Activated naive CD4-positive, alpha-beta T cell treated with anti-CD3 and anti-CD28 coated beads, Interleukin-2, amount 10 ng/mL, durations not matched to agents 7 days and 5 days (primary cell): ENCODE data around the gene NQO1.

Experiments
- CTCF ChIA-PET: fragments of 350-600 bp; sonication (Branson Sonifier 250); formaldehyde crosslinking; loops from one replicate; lab custom pipeline; 2021; ENCODE audit warnings: antibody characterized with exemption; lab: Charles Lee
- DNase-seq: peaks from one replicate; pipeline ENCODE4 v3.0.0-alpha.2; 2020
- H3K27ac Mint-ChIP-seq: one replicate; pipeline ENCODE4 v1.8.0; 2021; ENCODE audit warnings: mild to moderate bottlenecking, moderate library complexity, mixed read lengths
- H3K27me3 Mint-ChIP-seq: one replicate; pipeline ENCODE4 v1.8.0; 2021; ENCODE audit warnings: mild to moderate bottlenecking, mixed read lengths
- H3K36me3 Mint-ChIP-seq: one replicate; pipeline ENCODE4 v1.8.0; 2021; ENCODE audit warnings: mixed read lengths
- H3K4me1 Mint-ChIP-seq: one replicate; pipeline ENCODE4 v1.8.0; 2021; ENCODE audit warnings: mixed read lengths
- H3K4me3 Mint-ChIP-seq: one replicate; pipeline ENCODE4 v1.8.0; 2021; ENCODE audit warnings: mild to moderate bottlenecking, moderate library complexity, mixed read lengths
- H3K9me3 Mint-ChIP-seq: one replicate; pipeline ENCODE4 v1.8.0; 2021; ENCODE audit warnings: mixed read lengths

The NQO1 gene

GRCh38 chr16:69669577-69669976 is 56.8 kb downstream of the NQO1 start:
- no peak for DNase-seq
- CTCF ChIA-PET, result interaction anchor here (1.3 kb wide), 1 partner anchor 273 kb away, joined by 4 read pairs; no protein-coding TSS in a partner anchor
- H3K36me3 Mint-ChIP-seq, result peaks cover 20% of the 10 kb centered on the region
- H3K4me3 Mint-ChIP-seq, result no peak overlapping the region
- H3K27ac Mint-ChIP-seq, result no peak overlapping the region
- H3K4me1 Mint-ChIP-seq, result no peaks in the 10 kb centered on the region
- no peaks in the 10 kb centered on the region for H3K27me3 Mint-ChIP-seq
- H3K9me3 Mint-ChIP-seq, result no peaks in the 10 kb centered on the region

DNA sequence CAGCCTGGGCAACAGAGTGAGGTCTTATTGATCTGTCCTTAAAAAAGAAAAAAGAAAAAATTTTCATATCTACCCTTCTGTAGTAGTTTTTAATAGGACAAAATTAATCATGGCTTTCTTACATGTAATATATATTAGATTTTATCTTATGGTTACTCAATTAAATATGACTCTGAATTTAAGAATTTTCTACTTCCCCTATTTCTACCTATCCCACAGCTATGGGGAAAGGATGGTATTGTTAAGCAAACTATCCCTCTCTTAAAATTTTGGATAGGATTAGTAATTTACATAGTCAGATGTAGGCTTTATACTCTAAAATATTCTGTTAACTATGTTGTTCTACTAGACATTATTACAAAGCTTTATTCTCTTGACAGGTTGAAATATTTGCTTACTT is 62.5 kb downstream of the NQO1 start:
- CTCF ChIA-PET, result no interaction called here
- DNase-seq, result no peak
- Mint-ChIP-seq H3K36me3 (peaks cover 20% of the 10 kb centered on the region), H3K4me1 (no peaks in the 10 kb centered on the region), H3K9me3 (no peaks in the 10 kb centered on the region), H3K27ac (no peak overlapping the region), H3K4me3 (no peak overlapping the region), H3K27me3 (no peaks in the 10 kb centered on the region)

GRCh38 chr16:69662901-69663300 is 63.5 kb downstream of the NQO1 start:
- H3K27ac Mint-ChIP-seq, result no peak overlapping the region
- H3K4me1 Mint-ChIP-seq, result no peaks in the 10 kb centered on the region
- no peak overlapping the region for H3K4me3 Mint-ChIP-seq
- H3K9me3 Mint-ChIP-seq, result no peaks in the 10 kb centered on the region
- H3K27me3 Mint-ChIP-seq, result no peaks in the 10 kb centered on the region
- CTCF ChIA-PET, result no interaction called here
- no peak for DNase-seq
- H3K36me3 Mint-ChIP-seq, result peaks cover 14% of the 10 kb centered on the region

GRCh38 chr16:69660166-69660565 is 66.2 kb downstream of the NQO1 start:
- no peaks in the 10 kb centered on the region for H3K4me1 Mint-ChIP-seq
- no peak for DNase-seq
- CTCF ChIA-PET, result no interaction called here

More at GRCh38 chr16:69660166-69660565, 66.2 kb downstream of the NQO1 start:
- Mint-ChIP-seq H3K4me3 (no peak overlapping the region), H3K27ac (no peak overlapping the region), H3K9me3 (no peaks in the 10 kb centered on the region), H3K36me3 (peaks cover 16% of the 10 kb centered on the region), H3K27me3 (no peaks in the 10 kb centered on the region)
